Panc1 (cell line): ENCODE data around the gene SALL4. TPM values are rescaled to one million over a fixed set of nuclear protein-coding genes. Genes with fewer than 3 reads are reported as not detected.

Source experiments
- ATAC-seq: fragments of 200-7000 bp; cut with Tn5 transposase; 2 replicates; pipeline ENCODE4 v1.9.1; 2020; ENCODE audit warnings: mild to moderate bottlenecking, moderate library complexity
- BruUV-seq: library from RNA; stranded (reverse); fragments of 400-500 nt; replicated peaks from 2 replicates; lab custom pipeline; 2021; lab: Mats Ljungman, UMichigan
- CTCF ChIA-PET: fragments of 300-600 bp; sonication (Branson Sonifier 250); formaldehyde crosslinking; loops from one replicate; lab custom pipeline; 2022; ENCODE audit warnings: antibody characterized with exemption; lab: Charles Lee
- POLR2A ChIA-PET: fragments of 300-600 bp; sonication (Branson Sonifier 250); formaldehyde crosslinking; loops from one replicate; lab custom pipeline; 2022; ENCODE audit warnings: antibody characterized with exemption; lab: Charles Lee
- DNase-seq: peaks from one replicate; pipeline ENCODE4 v3.0.0-alpha.2; 2010; ENCODE audit warnings: low read depth, low spot score
- H3K27ac ChIP-seq: 2 replicates; pipeline ENCODE4 v1.5.1; 2011; ENCODE audit warnings: mild to moderate bottlenecking, low read length, inconsistent platforms
- H3K27me3 ChIP-seq: fragments of 200-500 bp; sonication (Bioruptor generic); 2 replicates; pipeline ENCODE4 v1.6.0; 2014; ENCODE audit warnings: low read length, inconsistent platforms; ENCODE audit not compliant: control insufficient read depth, insufficient read depth
- H3K36me3 ChIP-seq: fragments of 200-500 bp; sonication (Bioruptor generic); 2 replicates; pipeline ENCODE4 v1.5.1; 2014; ENCODE audit warnings: inconsistent platforms, mild to moderate bottlenecking, low read length, moderate library complexity; ENCODE audit not compliant: control insufficient read depth, insufficient read depth
- H3K4me1 ChIP-seq: 2 replicates; pipeline ENCODE4 v1.5.1; 2011; ENCODE audit warnings: inconsistent platforms, mild to moderate bottlenecking, low read length, moderate library complexity; ENCODE audit not compliant: control insufficient read depth, insufficient read depth
- H3K4me3 ChIP-seq, 2 experiments: 2 replicates each; pipeline ENCODE4 v1.5.1; 2011 to 2012; ENCODE audit warnings: low read depth in 2 of 2, low read length in 2 of 2, mild to moderate bottlenecking in 2 of 2, inconsistent platforms in 1 of 2, moderate library complexity in 1 of 2
- H3K9me3 ChIP-seq: fragments of 200-500 bp; sonication (Bioruptor generic); 2 replicates; pipeline ENCODE4 v1.5.1; 2014; ENCODE audit warnings: low read depth, mild to moderate bottlenecking, inconsistent platforms, low read length, moderate library complexity; ENCODE audit not compliant: control insufficient read depth, insufficient read depth
- CTCF ChIP-seq: fragments of 450-650 bp; IDR thresholded peaks from 2 replicates; pipeline ENCODE4 v1.5.1; 2017; ENCODE audit warnings: mild to moderate bottlenecking
- POLR2AphosphoS5 ChIP-seq: IDR thresholded peaks from 2 replicates; pipeline ENCODE4 v1.6.1; 2012; ENCODE audit warnings: mild to moderate bottlenecking, low read depth, low read length, moderate library complexity
- REST ChIP-seq, 2 experiments: IDR thresholded peaks; 2 replicates each; pipeline ENCODE4 v1.6.1; 2011 to 2012; ENCODE audit warnings: low read depth in 2 of 2, control low read depth in 1 of 2, low read length in 1 of 2, mild to moderate bottlenecking in 1 of 2, moderate library complexity in 1 of 2; ENCODE audit not compliant: insufficient read depth in 1 of 2
- SIN3A ChIP-seq: IDR thresholded peaks from 2 replicates; pipeline ENCODE4 v1.6.1; 2012; ENCODE audit warnings: low read depth, mild to moderate bottlenecking, low read length, moderate library complexity, borderline replicate concordance; ENCODE audit not compliant: insufficient read depth
- TCF7L2 ChIP-seq: IDR thresholded peaks from 2 replicates; pipeline ENCODE4 v1.6.1; 2011; ENCODE audit warnings: mild to moderate bottlenecking, low read depth, low read length, inconsistent platforms
- in situ Hi-C: cut with HindIII; loops from 2 replicates; pipeline ENCODE4 v1.10.0; 2016; ENCODE audit warnings: low sequenced_read_pairs, low pct_unique_long_range_greater_than_20kb
- intact Hi-C: fragments of 100-400 bp; cut with micrococcal nuclease; formaldehyde crosslinking; loops from one replicate; pipeline ENCODE4 v1.10.0; 2022; ENCODE audit not compliant: unreplicated experiment
- total RNA-seq: library from RNA; stranded (reverse); gene quantifications from one replicate; pipeline ENCODE4 v1.2.1, GENCODE V29; 2021; ENCODE audit not compliant: unreplicated experiment

Gene SALL4
- total RNA-seq, 1 experiment from 2014 or later: 1.6 TPM

GRCh38 chr20:51733070-51733469 lies 69.3 kb downstream of the SALL4 start:
- no peak for TF ChIP-seq REST (IDR thresholded peaks at IDR 0.05; ENCODE audit: insufficient read depth in 1 of 2, low read depth in 2 of 2, low read length in 1 of 2)
- no peak for TF ChIP-seq TCF7L2
- TF ChIP-seq SIN3A: no peak
- no peak for TF ChIP-seq POLR2AphosphoS5
- TF ChIP-seq CTCF: no peak
- in situ Hi-C loops (no loop called here), intact Hi-C loops (no loop called here)
- Histone ChIP-seq H3K27ac (no peak overlapping the region), H3K4me1 (peaks cover 7% of the 10 kb centered on the region; the same call in 1 of the 2 replicates), H3K36me3 (no peaks in the 10 kb centered on the region), H3K9me3 (no peaks in the 10 kb centered on the region), H3K4me3 (no peak overlapping the region), H3K27me3 (no peaks in the 10 kb centered on the region)
- no peak for DNase-seq
- CTCF ChIA-PET: no interaction called here
- ATAC-seq: no peak
- no TSS peak for BruUV-seq
- POLR2A ChIA-PET: no interaction called here

Other genes starting within 250 kb of the SALL4 start
- 8.7 TPM for gene ATP9A, start 34.1 kb downstream of the SALL4 start, total RNA-seq